Astrocyte (in vitro differentiated cells and primary cell): ENCODE measurements around the gene PBX1. TPM values are rescaled to one million over a fixed set of nuclear protein-coding genes. Genes with fewer than 3 reads are reported as not detected.
A peak's percentile ranks its signal among the peaks of the same experiment; 100 is the strongest.

ENCODE experiments used
- DNase-seq: peaks from one replicate; pipeline ENCODE4 v3.0.0-alpha.2; 2010; ENCODE audit warnings: low read depth
- FAIRE-seq: peaks from 2 replicates; lab custom pipeline; 2011; peaks lifted over from hg19 to GRCh38; lab: Jason Lieb, UNC
- H2AFZ ChIP-seq: 2 replicates; pipeline ENCODE4 v1.6.0; 2012; ENCODE audit warnings: low read depth, low read length, inconsistent platforms
- H3K27ac ChIP-seq: 2 replicates; pipeline ENCODE4 v1.5.1; 2011; ENCODE audit warnings: low read depth, low read length, inconsistent platforms
- H3K27me3 ChIP-seq: 2 replicates; pipeline ENCODE4 v1.6.0; 2011; ENCODE audit warnings: low read length, inconsistent platforms; ENCODE audit not compliant: insufficient read depth
- H3K36me3 ChIP-seq: 2 replicates; pipeline ENCODE4 v1.5.1; 2011; ENCODE audit warnings: low read length, inconsistent platforms; ENCODE audit not compliant: insufficient read depth
- H3K4me1 ChIP-seq: 2 replicates; pipeline ENCODE4 v1.5.1; 2011; ENCODE audit warnings: low read length, inconsistent platforms; ENCODE audit not compliant: insufficient read depth
- H3K4me2 ChIP-seq: 2 replicates; pipeline ENCODE4 v1.6.0; 2012; ENCODE audit warnings: low read length, inconsistent platforms
- H3K4me3 ChIP-seq: 2 replicates; pipeline ENCODE4 v1.5.1; 2011; ENCODE audit warnings: low read depth, mild to moderate bottlenecking, low read length, inconsistent platforms; ENCODE audit not compliant: insufficient read depth
- H3K79me2 ChIP-seq: 2 replicates; pipeline ENCODE4 v1.6.0; 2012; ENCODE audit warnings: mild to moderate bottlenecking, low read length, inconsistent platforms; ENCODE audit not compliant: insufficient read depth
- H3K9ac ChIP-seq: 2 replicates; pipeline ENCODE4 v1.6.0; 2012; ENCODE audit warnings: mild to moderate bottlenecking, low read length, inconsistent platforms
- H3K9me3 ChIP-seq: 2 replicates; pipeline ENCODE4 v1.5.1; 2012; ENCODE audit warnings: low read depth, mild to moderate bottlenecking, low read length, inconsistent platforms; ENCODE audit not compliant: insufficient read depth
- H4K20me1 ChIP-seq: 2 replicates; pipeline ENCODE4 v1.6.0; 2012; ENCODE audit warnings: low read length, inconsistent platforms; ENCODE audit not compliant: insufficient read depth
- H3K27ac Mint-ChIP-seq: one replicate; pipeline ENCODE4 v1.8.0; 2021; ENCODE audit warnings: mild to moderate bottlenecking, mixed read lengths; ENCODE audit not compliant: unreplicated experiment
- H3K27me3 Mint-ChIP-seq: one replicate; pipeline ENCODE4 v1.8.0; 2021; ENCODE audit warnings: low read depth, mixed read lengths; ENCODE audit not compliant: unreplicated experiment
- H3K36me3 Mint-ChIP-seq: one replicate; pipeline ENCODE4 v1.8.0; 2021; ENCODE audit warnings: low read depth, mixed read lengths; ENCODE audit not compliant: unreplicated experiment
- H3K4me1 Mint-ChIP-seq: one replicate; pipeline ENCODE4 v1.8.0; 2021; ENCODE audit warnings: low read depth, mixed read lengths; ENCODE audit not compliant: unreplicated experiment
- H3K4me3 Mint-ChIP-seq: one replicate; pipeline ENCODE4 v1.8.0; 2021; ENCODE audit warnings: mild to moderate bottlenecking, moderate library complexity, mixed read lengths; ENCODE audit not compliant: unreplicated experiment
- H3K9me3 Mint-ChIP-seq: one replicate; pipeline ENCODE4 v1.8.0; 2021; ENCODE audit warnings: mild to moderate bottlenecking, mixed read lengths; ENCODE audit not compliant: unreplicated experiment
- EZH2 ChIP-seq: IDR thresholded peaks from 2 replicates; pipeline ENCODE4 v1.6.1; 2012; ENCODE audit warnings: mild to moderate bottlenecking, low read length, inconsistent platforms; ENCODE audit not compliant: insufficient read depth
- total RNA-seq: library from RNA; stranded (reverse); gene quantifications from 2 replicates; pipeline ENCODE4 v1.2.1, GENCODE V29; 2021
- TF ChIP-seq, protein P1 (sequence below): IDR thresholded peaks from 2 replicates; pipeline ENCODE4 v1.5.1; 2011; ENCODE audit warnings: low read depth, mild to moderate bottlenecking, inconsistent platforms, low read length, moderate library complexity; ENCODE audit not compliant: insufficient read depth

PBX1 gene
- total RNA-seq, 1 donor from 2014 or later: 37.2 TPM

DNA sequence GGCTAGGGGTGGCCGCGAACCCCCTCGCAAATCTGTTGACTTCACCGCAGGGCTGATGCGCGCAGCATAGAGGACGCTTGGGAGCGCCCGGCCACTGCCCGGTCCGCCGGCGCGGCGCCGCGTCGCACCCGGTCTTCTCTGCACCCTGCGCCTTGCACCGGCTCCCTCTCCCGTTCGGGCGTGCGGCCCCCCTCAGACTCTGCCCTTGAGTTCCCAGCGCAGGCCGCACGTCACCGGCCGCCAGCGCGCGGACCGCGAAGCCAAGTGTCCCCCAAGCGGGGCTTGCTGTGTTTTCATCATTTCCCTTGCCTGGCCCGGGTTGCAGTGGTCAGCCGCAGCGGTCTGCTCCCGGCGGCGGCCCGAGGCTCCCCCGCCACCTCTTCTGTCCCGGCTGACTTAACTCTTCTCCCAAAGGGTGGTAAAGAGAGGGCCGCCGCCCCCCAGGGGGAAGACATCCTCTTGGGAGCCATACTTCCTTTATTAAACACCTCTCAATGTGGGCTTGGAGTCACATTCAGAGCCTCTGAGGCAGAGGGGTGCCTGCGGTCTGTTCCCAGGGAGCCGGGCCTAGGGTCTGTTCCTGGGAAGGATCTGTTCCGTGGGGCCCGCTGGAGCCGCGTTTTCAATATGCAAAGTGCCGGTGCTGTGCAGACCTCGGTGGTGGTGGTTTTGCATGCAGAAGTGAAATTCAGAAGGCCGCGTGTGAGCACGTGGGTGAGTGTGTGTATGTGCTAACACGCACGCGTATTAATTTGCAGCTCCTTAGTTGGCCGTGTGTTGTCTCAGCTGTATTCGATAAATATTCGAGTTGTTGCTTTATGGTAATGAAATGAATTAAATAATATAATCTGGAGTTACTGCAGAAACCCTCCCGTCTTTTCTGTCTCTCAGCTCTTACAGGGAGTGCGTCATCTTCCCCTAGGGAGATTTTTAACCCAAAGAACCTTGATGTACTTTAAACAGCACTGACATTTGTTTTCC is 17.6 kb downstream of the PBX1 start:
- Mint-ChIP-seq H3K36me3 (peaks cover 2% of the 10 kb centered on the region), H3K27me3 (no peaks in the 10 kb centered on the region), H3K4me3 (peak overlapping the region; percentile 67), H3K27ac (peak overlapping the region; percentile 73), H3K4me1 (peaks cover 41% of the 10 kb centered on the region), H3K9me3 (no peaks in the 10 kb centered on the region)
- Histone ChIP-seq H2AFZ (peak overlapping the region; percentile 89), H3K36me3 (no peaks in the 10 kb centered on the region), H4K20me1 (peaks cover 13% of the 10 kb centered on the region), H3K4me3 (peak overlapping the region; percentile 14), H3K9me3 (no peaks in the 10 kb centered on the region), H3K9ac (peak overlapping the region; percentile 69), H3K4me2 (peak overlapping the region; percentile 80), H3K4me1 (peaks cover 20% of the 10 kb centered on the region), H3K27ac (peak overlapping the region; percentile 63), H3K27me3 (no peaks in the 10 kb centered on the region), H3K79me2 (peaks cover 28% of the 10 kb centered on the region)
- DNase-seq: no peak
- no peak for FAIRE-seq
- TF ChIP-seq, protein P1, sequence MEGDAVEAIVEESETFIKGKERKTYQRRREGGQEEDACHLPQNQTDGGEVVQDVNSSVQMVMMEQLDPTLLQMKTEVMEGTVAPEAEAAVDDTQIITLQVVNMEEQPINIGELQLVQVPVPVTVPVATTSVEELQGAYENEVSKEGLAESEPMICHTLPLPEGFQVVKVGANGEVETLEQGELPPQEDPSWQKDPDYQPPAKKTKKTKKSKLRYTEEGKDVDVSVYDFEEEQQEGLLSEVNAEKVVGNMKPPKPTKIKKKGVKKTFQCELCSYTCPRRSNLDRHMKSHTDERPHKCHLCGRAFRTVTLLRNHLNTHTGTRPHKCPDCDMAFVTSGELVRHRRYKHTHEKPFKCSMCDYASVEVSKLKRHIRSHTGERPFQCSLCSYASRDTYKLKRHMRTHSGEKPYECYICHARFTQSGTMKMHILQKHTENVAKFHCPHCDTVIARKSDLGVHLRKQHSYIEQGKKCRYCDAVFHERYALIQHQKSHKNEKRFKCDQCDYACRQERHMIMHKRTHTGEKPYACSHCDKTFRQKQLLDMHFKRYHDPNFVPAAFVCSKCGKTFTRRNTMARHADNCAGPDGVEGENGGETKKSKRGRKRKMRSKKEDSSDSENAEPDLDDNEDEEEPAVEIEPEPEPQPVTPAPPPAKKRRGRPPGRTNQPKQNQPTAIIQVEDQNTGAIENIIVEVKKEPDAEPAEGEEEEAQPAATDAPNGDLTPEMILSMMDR: no peak
- TF ChIP-seq EZH2: no peak

DNA sequence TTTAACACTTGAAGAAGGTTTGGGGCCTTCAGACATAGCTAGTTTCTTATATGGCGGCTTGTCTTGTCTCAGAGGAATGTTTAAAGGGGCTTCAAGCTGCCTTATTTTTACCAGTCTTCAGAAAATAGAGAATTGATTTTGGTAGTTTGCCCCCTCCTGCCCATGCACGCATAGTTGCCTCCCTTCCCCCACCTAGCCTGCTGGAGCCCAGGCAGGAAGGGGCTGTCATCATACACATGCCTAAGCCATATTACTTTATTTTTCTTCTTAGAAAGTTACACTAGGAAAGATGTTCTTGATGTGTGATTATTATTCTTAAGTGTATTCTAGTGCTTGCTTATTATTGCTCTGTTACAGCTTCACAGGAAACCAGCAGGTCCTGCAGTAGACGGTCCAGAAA is 18.3 kb downstream of the PBX1 start:
- H3K27ac ChIP-seq: peak overlapping the region; percentile 27

More for the DNA sequence above, 18.3 kb downstream of the PBX1 start:
- Histone ChIP-seq H3K9me3 (no peaks in the 10 kb centered on the region), H3K4me3 (no peak overlapping the region), H2AFZ (peak overlapping the region; percentile 20), H4K20me1 (peaks cover 13% of the 10 kb centered on the region), H3K4me1 (peaks cover 20% of the 10 kb centered on the region), H3K79me2 (peaks cover 25% of the 10 kb centered on the region), H3K36me3 (no peaks in the 10 kb centered on the region), H3K27me3 (no peaks in the 10 kb centered on the region), H3K9ac (peak overlapping the region; percentile 69), H3K4me2 (peak overlapping the region; percentile 80)
- peaks cover 41% of the 10 kb centered on the region for H3K4me1 Mint-ChIP-seq
- no peak for FAIRE-seq
- H3K27ac Mint-ChIP-seq: peak overlapping the region; percentile 5
- peaks cover 2% of the 10 kb centered on the region for H3K9me3 Mint-ChIP-seq
- H3K4me3 Mint-ChIP-seq: peak overlapping the region; percentile 21
- DNase-seq: no peak
- no peaks in the 10 kb centered on the region for H3K27me3 Mint-ChIP-seq
- H3K36me3 Mint-ChIP-seq: no peaks in the 10 kb centered on the region
- TF ChIP-seq EZH2: no peak
- TF ChIP-seq, protein P1: no peak
